ENCODE results near the gene CYP24A1. TPM values are rescaled to one million over a fixed set of nuclear protein-coding genes. Genes with fewer than 3 reads are reported as not detected.

CYP24A1 gene
- total RNA-seq, 3 donors from 2014 or later (not counting 1 experiment from before 2014, with no cell fraction given) = 0.12 TPM; not detected in 2

DNA sequence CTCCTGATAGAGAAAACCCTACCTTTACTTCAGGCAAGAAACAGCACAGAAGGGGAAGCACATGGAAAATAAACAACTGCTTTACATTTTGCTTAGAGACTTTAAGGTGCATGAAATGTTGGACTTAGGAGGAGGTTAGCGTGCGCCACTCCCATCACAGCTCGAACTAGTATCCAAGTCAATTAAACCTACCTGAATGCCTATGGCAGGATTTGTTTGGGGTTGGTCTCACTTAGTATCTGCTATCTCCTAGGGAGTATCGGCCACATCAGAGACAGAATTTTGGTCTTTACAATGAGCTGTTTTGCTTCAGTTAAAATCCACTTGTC, 12.0 kb downstream of the CYP24A1 start:
- no peaks in the 10 kb centered on the region for H3K4me1 ChIP-seq (ENCODE audit: control insufficient read depth, insufficient read depth, low read length)
- no peaks in the 10 kb centered on the region for H3K27me3 ChIP-seq (ENCODE audit: control insufficient read depth, insufficient read depth, low read length)
- H3K4me3 ChIP-seq (ENCODE audit: low read length) = no peak overlapping the region
- Mint-ChIP-seq H3K4me1 (no peaks in the 10 kb centered on the region), H3K4me3 (no peak overlapping the region), H3K9me3 (no peaks in the 10 kb centered on the region), H3K36me3 (no peaks in the 10 kb centered on the region), H3K27ac (no peak overlapping the region), H3K27me3 (ENCODE audit: low read depth in 2 of 2) (peaks cover 12 to 42% of the 10 kb centered on the region in 2 donors)
- intact Hi-C loops (cut with micrococcal nuclease) = no loop called here
- ATAC-seq = no peak
- H3K9me3 ChIP-seq (ENCODE audit: control insufficient read depth, insufficient read depth, low read length) = no peaks in the 10 kb centered on the region
- H3K27ac ChIP-seq (ENCODE audit: low read length) = no peak overlapping the region
- no peak for DNase-seq
- no peak for TF ChIP-seq CTCF (IDR thresholded peaks at IDR 0.05)
- WGBS (ENCODE audit: insufficient coverage) = 100% methylated on average over 3 of the region's 4 CpGs
- no peaks in the 10 kb centered on the region for H3K36me3 ChIP-seq (ENCODE audit: control insufficient read depth, insufficient read depth, low read length)

DNA sequence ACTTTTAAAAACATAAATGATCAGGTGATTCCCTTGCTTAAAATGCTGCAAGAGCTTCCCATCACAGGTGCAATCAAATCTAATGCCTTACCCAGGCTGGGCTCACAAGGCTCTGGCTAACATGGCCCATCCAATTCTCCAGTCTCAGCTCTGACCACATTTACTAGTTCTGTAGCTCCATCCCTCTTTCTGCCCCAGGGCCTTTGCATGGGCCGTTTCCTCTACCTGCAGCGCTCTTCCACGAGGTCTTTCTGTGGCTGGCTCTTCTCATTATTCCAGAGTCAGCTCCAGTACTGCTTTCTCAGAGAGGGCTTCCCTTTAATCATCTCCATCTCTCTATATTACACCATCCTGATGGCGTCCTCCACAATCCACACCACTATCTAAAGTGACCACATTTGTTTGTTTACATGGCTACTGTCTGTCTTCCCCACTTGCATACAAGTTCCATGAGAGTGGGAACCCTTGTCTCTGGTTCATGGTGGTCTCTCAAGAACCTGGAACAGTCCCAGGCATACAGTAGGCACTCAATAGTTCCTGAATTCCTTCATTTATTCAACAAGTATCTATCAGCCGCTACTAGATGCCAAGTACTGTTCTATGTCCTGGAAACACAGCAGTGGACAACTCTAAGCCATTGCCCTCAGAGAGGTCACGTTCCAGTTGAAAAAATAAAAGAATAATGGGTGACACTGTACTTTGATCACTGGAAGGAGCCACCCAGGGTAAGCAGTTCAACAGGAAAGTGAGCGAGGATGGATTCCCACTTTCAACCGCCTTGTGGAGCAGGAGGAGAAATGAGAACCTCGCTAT, 12.6 kb downstream of the CYP24A1 start:
- Histone ChIP-seq H3K27ac (ENCODE audit: low read length) (no peak overlapping the region), H3K4me1 (ENCODE audit: control insufficient read depth, insufficient read depth, low read length) (no peaks in the 10 kb centered on the region), H3K27me3 (ENCODE audit: control insufficient read depth, insufficient read depth, low read length) (no peaks in the 10 kb centered on the region), H3K9me3 (ENCODE audit: control insufficient read depth, insufficient read depth, low read length) (no peaks in the 10 kb centered on the region), H3K36me3 (ENCODE audit: control insufficient read depth, insufficient read depth, low read length) (no peaks in the 10 kb centered on the region), H3K4me3 (ENCODE audit: low read length) (no peak overlapping the region)
- no peaks in the 10 kb centered on the region for H3K9me3 Mint-ChIP-seq
- no peaks in the 10 kb centered on the region for H3K36me3 Mint-ChIP-seq
- no peak overlapping the region for H3K27ac Mint-ChIP-seq
- intact Hi-C loops (cut with micrococcal nuclease) = no loop called here
- no peaks in the 10 kb centered on the region for H3K4me1 Mint-ChIP-seq
- DNase-seq (no peak), ATAC-seq (no peak)
- TF ChIP-seq CTCF (IDR thresholded peaks at IDR 0.05) = no peak
- no peak overlapping the region for H3K4me3 Mint-ChIP-seq
- 82% methylated on average over 8 of the region's 9 CpGs for WGBS (ENCODE audit: insufficient coverage)
- H3K27me3 Mint-ChIP-seq (ENCODE audit: low read depth in 2 of 2) = peaks cover 15 to 44% of the 10 kb centered on the region in 2 donors

DNA sequence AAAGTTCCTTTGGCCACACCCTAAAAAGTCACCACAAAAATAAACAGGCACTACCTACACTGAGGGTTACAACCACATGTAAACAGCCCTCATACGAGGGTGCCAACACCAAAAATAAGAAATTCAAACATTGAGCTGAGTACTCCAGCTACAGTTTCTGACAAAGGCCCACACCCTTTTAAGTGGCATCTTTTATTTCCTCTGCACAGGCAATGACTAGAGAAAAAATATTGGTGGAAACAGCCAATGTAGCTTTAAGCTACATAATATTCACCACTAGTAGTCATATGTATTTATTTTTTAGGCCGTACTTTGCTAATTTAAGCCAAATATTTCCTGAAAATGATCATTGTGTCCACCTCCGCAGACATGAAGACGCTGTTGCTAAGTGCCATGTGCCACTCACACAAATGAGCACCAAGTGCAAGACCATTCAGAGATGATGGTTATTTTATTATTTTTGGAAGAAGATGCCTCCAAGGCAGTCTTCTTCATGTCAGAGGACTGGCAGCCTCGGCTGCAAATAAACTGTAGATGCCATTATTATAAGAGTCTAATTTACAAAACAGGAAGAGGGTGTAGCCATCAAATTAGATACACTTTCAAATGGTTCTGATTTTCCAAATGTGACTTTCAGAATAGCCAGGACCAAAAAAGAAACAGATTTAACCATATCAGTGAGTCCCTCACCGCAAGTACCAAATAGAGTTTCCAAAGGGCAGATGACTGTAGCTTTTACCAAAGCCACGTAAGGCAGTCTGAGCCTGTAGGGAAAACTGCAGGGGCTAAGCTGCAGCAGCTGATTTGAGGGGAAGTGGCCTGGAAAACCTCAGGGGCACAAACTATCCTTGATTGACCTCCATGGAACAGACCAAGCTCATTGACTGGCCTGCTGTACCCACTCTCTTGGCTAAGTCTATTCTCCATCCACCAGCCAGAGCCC, 13.4 kb downstream of the CYP24A1 start:
- 79% methylated on average over 6 of the region's 7 CpGs for WGBS (ENCODE audit: insufficient coverage)
- H3K36me3 Mint-ChIP-seq = no peaks in the 10 kb centered on the region
- no peak overlapping the region for H3K27ac Mint-ChIP-seq

More for the DNA sequence above, 13.4 kb downstream of the CYP24A1 start:
- H3K4me3 ChIP-seq (ENCODE audit: low read length) = no peak overlapping the region
- no peak overlapping the region for H3K4me3 Mint-ChIP-seq
- H3K27ac ChIP-seq (ENCODE audit: low read length) = no peak overlapping the region
- H3K4me1 ChIP-seq (ENCODE audit: control insufficient read depth, insufficient read depth, low read length) = no peaks in the 10 kb centered on the region
- no peaks in the 10 kb centered on the region for H3K36me3 ChIP-seq (ENCODE audit: control insufficient read depth, insufficient read depth, low read length)
- H3K9me3 ChIP-seq (ENCODE audit: control insufficient read depth, insufficient read depth, low read length) = no peaks in the 10 kb centered on the region
- H3K27me3 ChIP-seq (ENCODE audit: control insufficient read depth, insufficient read depth, low read length) = no peaks in the 10 kb centered on the region
- no peaks in the 10 kb centered on the region for H3K4me1 Mint-ChIP-seq
- H3K27me3 Mint-ChIP-seq (ENCODE audit: low read depth in 2 of 2) = peaks cover 17 to 42% of the 10 kb centered on the region in 2 donors
- no peaks in the 10 kb centered on the region for H3K9me3 Mint-ChIP-seq
- DNase-seq (no peak), ATAC-seq (no peak)
- intact Hi-C loops (cut with micrococcal nuclease) = no loop called here
- TF ChIP-seq CTCF (IDR thresholded peaks at IDR 0.05) = no peak

Measured in natural killer cell (primary cell).